GM12892 (cell line): ENCODE measurements around the gene ACOX2.

Source experiments
- POLR2AphosphoS5 ChIP-seq: IDR thresholded peaks from 2 replicates; pipeline ENCODE4 v1.6.1; 2011; ENCODE audit warnings: low read depth, low read length, control low read depth
- TAF1 ChIP-seq: IDR thresholded peaks from 2 replicates; pipeline ENCODE4 v1.6.1; 2011; ENCODE audit warnings: low read depth, mild to moderate bottlenecking, control low read depth, low read length, borderline replicate concordance

- TF ChIP-seq TAF1: no peak
- no peak for TF ChIP-seq POLR2AphosphoS5
Measured at GRCh38 chr3:58484722-58485069, 52.3 kb downstream of the ACOX2 start.
